K562 (cell line): ENCODE data around the gene ZNF687. TPM values are rescaled to one million over a fixed set of nuclear protein-coding genes. Genes with fewer than 3 reads are reported as not detected.

Experiments
- DNMT1 ChIP-seq: fragments of 450-650 bp; IDR thresholded peaks from 2 replicates; pipeline ENCODE4 v1.6.1; 2016; ENCODE audit warnings: antibody characterized with exemption, mild to moderate bottlenecking
- FOXK2 ChIP-seq, 2 experiments: fragments of 450-650 bp; IDR thresholded peaks in 1 of 2; conservative IDR thresholded peaks in 1 of 2; 2 replicates each; pipeline ENCODE4 v1.6.1; 2016; ENCODE audit warnings: low read depth in 2 of 2, mild to moderate bottlenecking in 1 of 2
- HMGN3 ChIP-seq: IDR thresholded peaks from 2 replicates; pipeline ENCODE4 v1.6.1; 2011; ENCODE audit warnings: borderline replicate concordance, low read depth, mild to moderate bottlenecking, mixed read lengths, low read length; ENCODE audit not compliant: insufficient read length; ENCODE audit errors: extremely low read depth
- NFYB ChIP-seq: IDR thresholded peaks from 2 replicates; pipeline ENCODE4 v1.6.1; 2011; ENCODE audit warnings: mild to moderate bottlenecking, moderate library complexity; ENCODE audit not compliant: insufficient read length; ENCODE audit errors: extremely low read depth
- NONO ChIP-seq, 2 experiments: fragments of 200-400 bp in 1 of 2; fragments of 450-650 bp in 1 of 2; formaldehyde crosslinking in 1 of 2; IDR thresholded peaks; 2 replicates each; pipeline ENCODE4 v1.6.1; 2017; ENCODE audit warnings: low read depth in 2 of 2, mild to moderate bottlenecking in 2 of 2, moderate library complexity in 2 of 2, low read length in 1 of 2
- NR2C2 ChIP-seq, 2 experiments: fragments of 200-800 bp in 1 of 2; sonication (Bioruptor generic) in 1 of 2; sonication (generic) in 1 of 2; formaldehyde crosslinking in 1 of 2; IDR thresholded peaks; 2 replicates each; pipeline versions ENCODE4 v1.6.1 to v1.8.0; 2016 to 2022; ENCODE audit warnings: mild to moderate bottlenecking in 1 of 2, missing compliant biosample characterization in 1 of 2, missing genetic modification characterization in 1 of 2, missing genetic modification reagents in 1 of 2
- RBBP5 ChIP-seq: fragments of 200-600 bp; sonication (generic); IDR thresholded peaks from 2 replicates; pipeline ENCODE4 v1.6.1; 2012; ENCODE audit warnings: borderline replicate concordance, mild to moderate bottlenecking, low read length, control low read depth, inconsistent platforms; ENCODE audit not compliant: insufficient read depth, poor library complexity, severe bottlenecking
- YY1 ChIP-seq, 3 experiments: IDR thresholded peaks; 2 replicates each; pipeline ENCODE4 v1.6.1; 2011; ENCODE audit warnings: low read length in 2 of 3, mild to moderate bottlenecking in 2 of 3, moderate library complexity in 2 of 3, borderline replicate concordance in 1 of 3, control low read depth in 1 of 3, low read depth in 1 of 3; ENCODE audit not compliant: insufficient read depth in 3 of 3, insufficient replicate concordance in 2 of 3, control insufficient read depth in 1 of 3, insufficient read length in 1 of 3; ENCODE audit errors: extremely low read depth in 1 of 3
- ZNF274 ChIP-seq: IDR thresholded peaks from 2 replicates; pipeline ENCODE4 v1.6.1; 2011; ENCODE audit warnings: low read depth, mild to moderate bottlenecking, low read length, moderate library complexity, borderline replicate concordance
- polyA plus RNA-seq, 8 experiments: library from polyadenylated mRNA; depleted of rRNA in 4 of 8; stranded (reverse) in 5 of 8; unstranded in 3 of 8; fragments of >200 nt; fragmentation: Nextera tagmentation in 2 of 8; fragmentation: Illumina TruSeq in 1 of 8; extraction: Ambion mirVana in 2 of 8; extraction: Trizol in 1 of 8; gene quantifications; 2 replicates each; pipeline versions ENCODE4 v1.2.1 to v1.2.3, GENCODE V29; 2011 to 2014; ENCODE audit warnings: inconsistent platforms in 1 of 8, missing spikeins in 1 of 8
- total RNA-seq, 7 experiments: library from RNA; depleted of rRNA in 6 of 7; stranded (reverse); fragments of >200 nt in 6 of 7; fragmentation: Illumina TruSeq in 2 of 7; extraction: Trizol in 2 of 7; gene quantifications; 2 replicates each; pipeline versions ENCODE4 v1.2.1 to v1.2.3, GENCODE V29; 2011 to 2021; ENCODE audit warnings: low replicate concordance in 1 of 7
- TF ChIP-seq, protein P1 (sequence below), 2 experiments: fragments of 450-650 bp; formaldehyde crosslinking in 1 of 2; IDR thresholded peaks; 2 replicates each; pipeline versions ENCODE4 v1.4.0 to v1.6.1; 2014 to 2020; ENCODE audit warnings: mild to moderate bottlenecking in 2 of 2, borderline replicate concordance in 1 of 2, low read depth in 1 of 2
- TF ChIP-seq, protein P2 (sequence below): fragments of 450-650 bp; formaldehyde crosslinking; IDR thresholded peaks from 2 replicates; pipeline ENCODE4 v1.4.0; 2022; ENCODE audit warnings: missing genetic modification characterization
- TF ChIP-seq, protein P3 (sequence below): fragments of 250-450 bp; sonication (Bioruptor Pico); IDR thresholded peaks from 2 replicates; pipeline ENCODE4 v1.4.0; 2020

Gene ZNF687
- total and polyA plus RNA-seq, 9 of the 15 experiments (the other 6 are each of a cell fraction or from before 2014, with no cell fraction given) = 0.13 to 26.4 (median 10.6) TPM

DNA sequence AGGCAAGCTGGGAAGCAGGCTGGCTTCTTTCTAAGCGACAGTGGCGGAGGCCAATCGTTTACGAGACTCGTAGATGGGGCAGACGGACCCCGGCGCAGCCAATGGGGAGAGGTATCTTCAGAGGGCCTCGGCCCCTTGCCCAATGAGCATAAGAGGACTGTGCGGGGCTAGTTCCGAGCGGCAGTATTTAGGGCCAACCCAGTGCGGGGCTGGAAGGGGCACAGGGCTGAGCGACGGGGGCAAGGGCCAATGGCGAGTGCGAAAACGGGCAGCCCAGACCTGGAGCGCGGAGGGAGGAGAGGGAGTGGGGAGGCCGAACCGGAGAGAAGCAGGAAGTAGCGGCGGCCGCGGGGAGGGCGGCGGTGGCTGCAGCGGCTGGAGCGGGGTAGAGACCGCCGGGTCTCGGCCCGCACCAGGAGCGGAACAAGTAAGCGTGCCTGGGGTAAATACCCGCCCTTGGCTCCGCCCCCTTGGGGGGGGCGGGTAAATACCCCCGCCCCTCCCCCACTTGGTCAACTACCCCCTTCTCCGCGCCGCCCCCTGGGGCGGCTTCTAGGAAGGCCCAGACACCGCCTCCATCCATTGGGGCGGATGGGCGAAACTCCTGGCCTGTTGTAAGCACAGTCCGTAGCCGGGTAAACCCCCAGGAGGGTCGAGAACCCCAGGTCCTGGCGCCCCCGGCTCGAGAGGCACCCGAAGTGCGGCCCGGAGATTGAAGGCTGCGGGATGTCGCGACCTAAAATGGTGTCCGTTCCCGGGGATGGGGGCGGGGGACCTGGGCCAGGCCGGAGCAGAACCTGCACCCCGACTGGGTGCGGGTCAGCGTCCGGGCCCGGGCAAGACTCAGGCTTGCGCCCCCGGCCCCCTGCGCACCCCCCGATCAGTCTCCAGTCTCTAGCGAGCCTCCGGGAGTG is at the start of gene ZNF687 (continued):
- TF ChIP-seq, protein P1, sequence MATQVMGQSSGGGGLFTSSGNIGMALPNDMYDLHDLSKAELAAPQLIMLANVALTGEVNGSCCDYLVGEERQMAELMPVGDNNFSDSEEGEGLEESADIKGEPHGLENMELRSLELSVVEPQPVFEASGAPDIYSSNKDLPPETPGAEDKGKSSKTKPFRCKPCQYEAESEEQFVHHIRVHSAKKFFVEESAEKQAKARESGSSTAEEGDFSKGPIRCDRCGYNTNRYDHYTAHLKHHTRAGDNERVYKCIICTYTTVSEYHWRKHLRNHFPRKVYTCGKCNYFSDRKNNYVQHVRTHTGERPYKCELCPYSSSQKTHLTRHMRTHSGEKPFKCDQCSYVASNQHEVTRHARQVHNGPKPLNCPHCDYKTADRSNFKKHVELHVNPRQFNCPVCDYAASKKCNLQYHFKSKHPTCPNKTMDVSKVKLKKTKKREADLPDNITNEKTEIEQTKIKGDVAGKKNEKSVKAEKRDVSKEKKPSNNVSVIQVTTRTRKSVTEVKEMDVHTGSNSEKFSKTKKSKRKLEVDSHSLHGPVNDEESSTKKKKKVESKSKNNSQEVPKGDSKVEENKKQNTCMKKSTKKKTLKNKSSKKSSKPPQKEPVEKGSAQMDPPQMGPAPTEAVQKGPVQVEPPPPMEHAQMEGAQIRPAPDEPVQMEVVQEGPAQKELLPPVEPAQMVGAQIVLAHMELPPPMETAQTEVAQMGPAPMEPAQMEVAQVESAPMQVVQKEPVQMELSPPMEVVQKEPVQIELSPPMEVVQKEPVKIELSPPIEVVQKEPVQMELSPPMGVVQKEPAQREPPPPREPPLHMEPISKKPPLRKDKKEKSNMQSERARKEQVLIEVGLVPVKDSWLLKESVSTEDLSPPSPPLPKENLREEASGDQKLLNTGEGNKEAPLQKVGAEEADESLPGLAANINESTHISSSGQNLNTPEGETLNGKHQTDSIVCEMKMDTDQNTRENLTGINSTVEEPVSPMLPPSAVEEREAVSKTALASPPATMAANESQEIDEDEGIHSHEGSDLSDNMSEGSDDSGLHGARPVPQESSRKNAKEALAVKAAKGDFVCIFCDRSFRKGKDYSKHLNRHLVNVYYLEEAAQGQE (IDR thresholded peaks at IDR 0.05; ENCODE audit: borderline replicate concordance) = peak; percentile 6; the same call in 1 of the 2 replicates
- TF ChIP-seq, protein P1 (CRISPR knock-in tag; IDR thresholded peaks at IDR 0.05; ENCODE audit: low read depth) = peak; percentile 17; the same call in 1 of the 2 replicates
- TF ChIP-seq, protein P2, sequence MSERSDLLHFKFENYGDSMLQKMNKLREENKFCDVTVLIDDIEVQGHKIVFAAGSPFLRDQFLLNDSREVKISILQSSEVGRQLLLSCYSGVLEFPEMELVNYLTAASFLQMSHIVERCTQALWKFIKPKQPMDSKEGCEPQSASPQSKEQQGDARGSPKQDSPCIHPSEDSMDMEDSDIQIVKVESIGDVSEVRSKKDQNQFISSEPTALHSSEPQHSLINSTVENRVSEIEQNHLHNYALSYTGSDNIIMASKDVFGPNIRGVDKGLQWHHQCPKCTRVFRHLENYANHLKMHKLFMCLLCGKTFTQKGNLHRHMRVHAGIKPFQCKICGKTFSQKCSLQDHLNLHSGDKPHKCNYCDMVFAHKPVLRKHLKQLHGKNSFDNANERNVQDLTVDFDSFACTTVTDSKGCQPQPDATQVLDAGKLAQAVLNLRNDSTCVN (CRISPR knock-in tag) = no peak
- TF ChIP-seq DNMT1 = no peak
- TF ChIP-seq NONO (IDR thresholded peaks at IDR 0.05; ENCODE audit: low read depth in 2 of 2, low read length in 1 of 2) = 0 out of 4 replicates have a peak, but pooled peaks of 1 of the 2 experiments have one; percentile 21
- TF ChIP-seq YY1 (IDR thresholded peaks at IDR 0.05; ENCODE audit: borderline replicate concordance in 1 of 3, control insufficient read depth in 1 of 3, extremely low read depth in 1 of 3, insufficient read depth in 3 of 3, insufficient read length in 1 of 3, insufficient replicate concordance in 2 of 3, low read depth in 1 of 3, low read length in 2 of 3) = peak in 2 of 3 experiments; percentile 75 to 86
- TF ChIP-seq FOXK2 (conservative IDR thresholded peaks at IDR 0.05 in 1 of 2, IDR thresholded peaks at IDR 0.05 in 1 of 2; ENCODE audit: low read depth in 2 of 2) = peak; percentile 86 to 90
- TF ChIP-seq NR2C2 (CRISPR knock-in tag; IDR thresholded peaks at IDR 0.05) = no peak
- peak; percentile 44; the same call in 1 of the 2 replicates for TF ChIP-seq NR2C2 (tag; IDR thresholded peaks at IDR 0.05)
- no peak for TF ChIP-seq RBBP5
- peak; percentile 88 for TF ChIP-seq NFYB
- TF ChIP-seq HMGN3 = peak; percentile 43
- TF ChIP-seq ZNF274 = no peak
- TF ChIP-seq, protein P3, sequence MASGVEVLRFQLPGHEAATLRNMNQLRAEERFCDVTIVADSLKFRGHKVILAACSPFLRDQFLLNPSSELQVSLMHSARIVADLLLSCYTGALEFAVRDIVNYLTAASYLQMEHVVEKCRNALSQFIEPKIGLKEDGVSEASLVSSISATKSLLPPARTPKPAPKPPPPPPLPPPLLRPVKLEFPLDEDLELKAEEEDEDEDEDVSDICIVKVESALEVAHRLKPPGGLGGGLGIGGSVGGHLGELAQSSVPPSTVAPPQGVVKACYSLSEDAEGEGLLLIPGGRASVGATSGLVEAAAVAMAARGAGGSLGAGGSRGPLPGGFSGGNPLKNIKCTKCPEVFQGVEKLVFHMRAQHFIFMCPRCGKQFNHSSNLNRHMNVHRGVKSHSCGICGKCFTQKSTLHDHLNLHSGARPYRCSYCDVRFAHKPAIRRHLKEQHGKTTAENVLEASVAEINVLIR = 0 out of 2 replicates have a peak, but pooled peaks have one; percentile 32
